Tibial nerve (tissue), 4 donors: ENCODE data around the gene ALDOA.

Source experiments
- EP300 ChIP-seq, 2 donors: sonication (generic); formaldehyde crosslinking; IDR thresholded peaks; one replicate each; pipeline ENCODE4 v1.6.1; 2017; ENCODE audit warnings: antibody characterized with exemption in 2 of 2, mild to moderate bottlenecking in 1 of 2
- POLR2A ChIP-seq, 2 donors: fragments of 450-650 bp; IDR thresholded peaks; one replicate each; pipeline ENCODE4 v1.6.1; 2017; ENCODE audit warnings: antibody characterized with exemption in 2 of 2, mild to moderate bottlenecking in 2 of 2, moderate library complexity in 2 of 2
- TF ChIP-seq, protein P1 (sequence below), 5 experiments: fragments of 200-600 bp in 3 of 5; fragments of 450-650 bp in 2 of 5; sonication (generic) in 3 of 5; IDR thresholded peaks; one replicate each; pipeline ENCODE4 v1.5.1; 2016 to 2019; ENCODE audit warnings: antibody characterized with exemption in 5 of 5, mild to moderate bottlenecking in 3 of 5, moderate library complexity in 2 of 5

DNA sequence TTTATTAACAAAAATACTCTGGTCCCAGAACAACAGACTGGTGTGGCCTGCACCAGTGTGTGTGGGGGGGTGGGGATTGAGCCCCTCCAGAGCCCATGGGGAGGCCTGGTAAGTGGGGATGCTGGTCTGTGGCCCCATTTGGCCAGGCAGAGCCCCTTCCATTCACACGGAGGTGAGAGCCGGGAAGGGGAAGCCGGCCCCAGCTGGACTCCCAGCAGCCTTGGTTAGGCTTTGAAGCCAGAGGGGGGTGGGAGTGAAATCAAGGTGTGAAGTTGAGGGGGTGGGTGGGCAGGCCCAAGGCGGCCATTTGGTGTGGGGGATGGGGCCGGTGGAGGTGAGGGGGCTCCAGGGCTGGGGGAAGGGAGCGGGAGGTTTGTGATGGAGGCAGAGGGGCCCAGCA, 20.3 kb downstream of the ALDOA start:
- TF ChIP-seq, protein P1, sequence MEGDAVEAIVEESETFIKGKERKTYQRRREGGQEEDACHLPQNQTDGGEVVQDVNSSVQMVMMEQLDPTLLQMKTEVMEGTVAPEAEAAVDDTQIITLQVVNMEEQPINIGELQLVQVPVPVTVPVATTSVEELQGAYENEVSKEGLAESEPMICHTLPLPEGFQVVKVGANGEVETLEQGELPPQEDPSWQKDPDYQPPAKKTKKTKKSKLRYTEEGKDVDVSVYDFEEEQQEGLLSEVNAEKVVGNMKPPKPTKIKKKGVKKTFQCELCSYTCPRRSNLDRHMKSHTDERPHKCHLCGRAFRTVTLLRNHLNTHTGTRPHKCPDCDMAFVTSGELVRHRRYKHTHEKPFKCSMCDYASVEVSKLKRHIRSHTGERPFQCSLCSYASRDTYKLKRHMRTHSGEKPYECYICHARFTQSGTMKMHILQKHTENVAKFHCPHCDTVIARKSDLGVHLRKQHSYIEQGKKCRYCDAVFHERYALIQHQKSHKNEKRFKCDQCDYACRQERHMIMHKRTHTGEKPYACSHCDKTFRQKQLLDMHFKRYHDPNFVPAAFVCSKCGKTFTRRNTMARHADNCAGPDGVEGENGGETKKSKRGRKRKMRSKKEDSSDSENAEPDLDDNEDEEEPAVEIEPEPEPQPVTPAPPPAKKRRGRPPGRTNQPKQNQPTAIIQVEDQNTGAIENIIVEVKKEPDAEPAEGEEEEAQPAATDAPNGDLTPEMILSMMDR (IDR thresholded peaks at IDR 0.05) = no peak
- no peak for TF ChIP-seq EP300 (IDR thresholded peaks at IDR 0.05)
- no peak for TF ChIP-seq POLR2A (IDR thresholded peaks at IDR 0.05)
